Colonic mucosa (tissue), 4 donors: ENCODE results near the gene SRD5A2. TPM values are rescaled to one million over a fixed set of nuclear protein-coding genes. Genes with fewer than 3 reads are reported as not detected.

Experiments
- DNase-seq: peaks from one replicate; pipeline ENCODE4 v3.0.0-alpha.2; 2020
- H3K27ac ChIP-seq: fragments of 200-600 bp; one replicate; pipeline ENCODE4 v1.8.0; 2021
- H3K27me3 ChIP-seq: fragments of 200-600 bp; one replicate; pipeline ENCODE4 v1.8.0; 2021
- H3K36me3 ChIP-seq: fragments of 200-600 bp; one replicate; pipeline ENCODE4 v1.8.0; 2021
- H3K4me1 ChIP-seq: fragments of 200-600 bp; one replicate; pipeline ENCODE4 v1.8.0; 2021; ENCODE audit warnings: mild to moderate bottlenecking
- H3K4me3 ChIP-seq: fragments of 200-600 bp; one replicate; pipeline ENCODE4 v1.8.0; 2021
- H3K9ac ChIP-seq, 2 donors: one replicate each; pipeline ENCODE4 v1.7.0; 2013; ENCODE audit warnings: control low read depth in 2 of 2, low read depth in 2 of 2, low read length in 2 of 2
- H3K9me3 ChIP-seq: fragments of 200-600 bp; one replicate; pipeline ENCODE4 v1.8.0; 2021
- CTCF ChIP-seq: fragments of 200-600 bp; IDR thresholded peaks from one replicate; pipeline ENCODE4 v1.8.0; 2022; ENCODE audit warnings: antibody characterized with exemption, mild to moderate bottlenecking
- intact Hi-C: fragments of 100-400 bp; cut with DNase I; formaldehyde crosslinking; loops from one replicate; pipeline ENCODE4 v1.14.1; 2022
- total RNA-seq, 2 donors: library from RNA; stranded (reverse); fragmentation: NEBNext Ultra II Directional in 1 of 2; extraction: Animal tissue kit (Norgen Biotek cat#: 25700) in 1 of 2; gene quantifications; one replicate each; pipeline ENCODE4 v1.2.1, GENCODE V29; 2021
- donor health status: healthy.
- donor health status: DM: no; HTN: no; CAD: no.
- donor health status: DM: no; HTN: no; CAD: no.

The SRD5A2 gene
- total RNA-seq, 2 donors from 2014 or later: not detected

- no peak for TF ChIP-seq CTCF
- Histone ChIP-seq H3K36me3 (no peaks in the 10 kb centered on the region), H3K4me3 (no peak overlapping the region), H3K4me1 (no peaks in the 10 kb centered on the region), H3K9me3 (no peaks in the 10 kb centered on the region), H3K9ac (no peak overlapping the region), H3K27ac (no peak overlapping the region), H3K27me3 (no peaks in the 10 kb centered on the region)
- no peak for DNase-seq
- intact Hi-C loops: no loop called here
Measured at GRCh38 chr2:31483246-31483645, 97.5 kb downstream of the SRD5A2 start.

- H3K4me1 ChIP-seq: no peaks in the 10 kb centered on the region
- no peak overlapping the region for H3K4me3 ChIP-seq
- no peaks in the 10 kb centered on the region for H3K27me3 ChIP-seq
- H3K9me3 ChIP-seq: no peaks in the 10 kb centered on the region
- intact Hi-C loops: no loop called here
- DNase-seq: no peak
- no peak overlapping the region for H3K9ac ChIP-seq
- H3K27ac ChIP-seq: no peak overlapping the region
- H3K36me3 ChIP-seq: no peaks in the 10 kb centered on the region
- TF ChIP-seq CTCF: no peak
Measured at GRCh38 chr2:31476511-31477180, 104.1 kb downstream of the SRD5A2 start.

GRCh38 chr2:31475692-31476091 lies 105.0 kb downstream of the SRD5A2 start:
- no peaks in the 10 kb centered on the region for H3K4me1 ChIP-seq
- no peak for DNase-seq
- no peaks in the 10 kb centered on the region for H3K27me3 ChIP-seq
- intact Hi-C loops: no loop called here
- H3K9ac ChIP-seq: no peak overlapping the region
- TF ChIP-seq CTCF: no peak
- H3K27ac ChIP-seq: no peak overlapping the region
- H3K9me3 ChIP-seq: no peaks in the 10 kb centered on the region
- no peak overlapping the region for H3K4me3 ChIP-seq
- no peaks in the 10 kb centered on the region for H3K36me3 ChIP-seq

- no peak for TF ChIP-seq CTCF
- intact Hi-C loops: no loop called here
- Histone ChIP-seq H3K9me3 (no peaks in the 10 kb centered on the region), H3K36me3 (no peaks in the 10 kb centered on the region), H3K27me3 (no peaks in the 10 kb centered on the region), H3K4me3 (no peak overlapping the region), H3K9ac (no peak overlapping the region), H3K27ac (no peak overlapping the region), H3K4me1 (no peaks in the 10 kb centered on the region)
- DNase-seq: no peak
Measured at GRCh38 chr2:31474296-31474695, 106.4 kb downstream of the SRD5A2 start.

Other genes with a start within 250 kb of the SRD5A2 start
- 10 to 100 TPM; 18.4 to 44.4 TPM for gene XDH, start 166.2 kb downstream of the SRD5A2 start, total RNA-seq